ENCODE measurements around the gene LAMA5.
A peak's percentile ranks its signal among the peaks of the same experiment; 100 is the strongest.

The LAMA5 gene, protein sequence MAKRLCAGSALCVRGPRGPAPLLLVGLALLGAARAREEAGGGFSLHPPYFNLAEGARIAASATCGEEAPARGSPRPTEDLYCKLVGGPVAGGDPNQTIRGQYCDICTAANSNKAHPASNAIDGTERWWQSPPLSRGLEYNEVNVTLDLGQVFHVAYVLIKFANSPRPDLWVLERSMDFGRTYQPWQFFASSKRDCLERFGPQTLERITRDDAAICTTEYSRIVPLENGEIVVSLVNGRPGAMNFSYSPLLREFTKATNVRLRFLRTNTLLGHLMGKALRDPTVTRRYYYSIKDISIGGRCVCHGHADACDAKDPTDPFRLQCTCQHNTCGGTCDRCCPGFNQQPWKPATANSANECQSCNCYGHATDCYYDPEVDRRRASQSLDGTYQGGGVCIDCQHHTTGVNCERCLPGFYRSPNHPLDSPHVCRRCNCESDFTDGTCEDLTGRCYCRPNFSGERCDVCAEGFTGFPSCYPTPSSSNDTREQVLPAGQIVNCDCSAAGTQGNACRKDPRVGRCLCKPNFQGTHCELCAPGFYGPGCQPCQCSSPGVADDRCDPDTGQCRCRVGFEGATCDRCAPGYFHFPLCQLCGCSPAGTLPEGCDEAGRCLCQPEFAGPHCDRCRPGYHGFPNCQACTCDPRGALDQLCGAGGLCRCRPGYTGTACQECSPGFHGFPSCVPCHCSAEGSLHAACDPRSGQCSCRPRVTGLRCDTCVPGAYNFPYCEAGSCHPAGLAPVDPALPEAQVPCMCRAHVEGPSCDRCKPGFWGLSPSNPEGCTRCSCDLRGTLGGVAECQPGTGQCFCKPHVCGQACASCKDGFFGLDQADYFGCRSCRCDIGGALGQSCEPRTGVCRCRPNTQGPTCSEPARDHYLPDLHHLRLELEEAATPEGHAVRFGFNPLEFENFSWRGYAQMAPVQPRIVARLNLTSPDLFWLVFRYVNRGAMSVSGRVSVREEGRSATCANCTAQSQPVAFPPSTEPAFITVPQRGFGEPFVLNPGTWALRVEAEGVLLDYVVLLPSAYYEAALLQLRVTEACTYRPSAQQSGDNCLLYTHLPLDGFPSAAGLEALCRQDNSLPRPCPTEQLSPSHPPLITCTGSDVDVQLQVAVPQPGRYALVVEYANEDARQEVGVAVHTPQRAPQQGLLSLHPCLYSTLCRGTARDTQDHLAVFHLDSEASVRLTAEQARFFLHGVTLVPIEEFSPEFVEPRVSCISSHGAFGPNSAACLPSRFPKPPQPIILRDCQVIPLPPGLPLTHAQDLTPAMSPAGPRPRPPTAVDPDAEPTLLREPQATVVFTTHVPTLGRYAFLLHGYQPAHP (N-terminal part only)

DNA sequence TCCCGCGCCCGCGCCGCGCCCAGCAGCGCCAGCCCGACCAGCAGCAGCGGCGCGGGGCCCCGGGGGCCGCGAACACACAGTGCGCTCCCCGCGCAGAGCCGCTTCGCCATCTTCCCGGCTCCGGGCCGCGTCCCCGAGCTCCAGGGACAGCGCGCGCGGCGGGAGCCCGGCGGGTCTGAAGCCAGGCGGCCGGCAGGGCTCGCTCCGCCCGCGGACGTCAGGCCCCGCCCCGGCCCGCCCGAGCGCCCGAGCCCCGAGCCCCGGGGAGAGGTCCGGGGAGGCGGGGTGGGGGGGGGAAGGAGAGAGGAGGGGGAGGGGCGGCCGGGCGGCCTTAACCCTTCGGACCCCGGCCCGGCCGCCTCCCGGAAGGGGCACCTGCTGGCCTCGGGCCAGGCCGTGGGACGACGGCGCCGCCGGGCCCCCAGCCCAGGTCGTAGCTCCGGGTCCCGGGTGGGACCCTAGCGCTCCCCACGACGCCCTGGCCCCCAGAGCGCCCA lies at the start of gene LAMA5:
TSS of gene LAMA5 (minus strand) at position 177 of the 497 bp plus-strand sequence. CDS start at position 110, 67 bp downstream.
- no peak for DNase-seq (ENCODE audit: low read depth in 3 of 3)

DNA sequence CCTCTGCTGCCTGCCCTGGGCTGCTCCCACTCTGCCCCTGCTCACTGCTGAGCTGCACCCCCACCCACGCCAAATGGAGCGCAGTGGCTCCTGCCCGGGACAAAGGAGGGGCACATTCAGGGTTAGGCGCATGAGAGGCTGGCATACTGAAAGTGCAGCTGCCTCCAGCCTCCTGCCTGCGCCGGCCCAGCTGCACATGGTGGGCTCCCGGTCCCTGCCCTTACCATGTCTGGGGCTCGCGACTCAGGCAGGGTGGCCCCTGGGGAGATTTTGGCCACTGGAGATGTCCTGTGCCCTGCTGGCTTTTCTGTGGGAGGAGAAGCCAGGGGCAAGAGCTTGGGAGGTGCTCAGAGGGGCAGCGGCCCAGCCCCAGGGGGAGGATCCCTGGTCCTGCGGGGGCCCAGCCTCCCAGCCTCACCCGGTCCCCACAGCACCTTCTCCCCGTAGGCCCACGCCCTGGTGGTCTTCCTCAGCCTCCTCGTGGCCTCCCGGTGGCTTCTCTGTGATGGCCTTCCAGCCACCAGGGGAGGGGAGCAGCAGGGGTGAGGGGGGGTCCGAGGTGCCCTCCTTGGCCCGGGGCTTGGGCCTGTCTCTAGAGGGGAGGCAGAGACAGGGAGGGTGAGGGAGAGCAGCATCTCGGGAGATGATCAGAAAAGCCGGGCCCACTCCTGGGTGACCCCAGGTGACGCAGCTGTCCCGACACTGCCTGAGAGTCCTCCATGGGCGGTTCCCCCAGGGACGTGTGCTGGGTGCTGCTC lies 48.4 kb upstream of the LAMA5 start:
- no peak for DNase-seq (ENCODE audit: low read depth in 3 of 3)

DNA sequence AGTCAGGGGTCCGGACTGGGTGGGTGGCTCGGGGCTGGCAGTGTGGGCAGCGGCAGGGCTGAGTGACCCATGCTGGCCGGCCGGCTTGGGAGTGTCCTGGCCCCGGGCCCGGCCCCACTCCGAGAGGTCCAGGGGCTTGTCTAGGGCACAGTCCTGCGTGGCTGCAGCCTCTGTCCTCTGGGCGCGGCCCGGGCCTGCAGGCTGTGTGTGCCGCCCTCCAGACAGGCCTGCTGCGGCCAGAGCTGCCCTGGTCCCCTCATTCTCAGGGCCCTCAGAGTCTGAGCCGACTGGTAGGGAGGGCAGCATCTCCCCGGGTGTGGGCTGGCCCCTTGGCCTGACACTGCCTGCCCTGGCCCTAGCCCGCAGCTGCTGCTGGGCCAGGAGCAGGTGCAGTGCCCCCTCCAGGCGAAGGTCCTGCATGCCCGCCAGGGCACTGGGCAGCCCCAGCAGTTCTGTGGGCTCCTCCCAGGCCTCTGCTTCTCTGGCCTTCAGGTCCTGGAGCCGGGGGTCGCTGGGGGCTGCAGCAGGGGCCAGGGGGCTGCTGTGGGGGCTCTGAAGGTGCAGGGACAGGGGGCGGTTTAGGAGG lies 46.9 kb upstream of the LAMA5 start:
- no peak for DNase-seq (ENCODE audit: low read depth in 3 of 3)

DNA sequence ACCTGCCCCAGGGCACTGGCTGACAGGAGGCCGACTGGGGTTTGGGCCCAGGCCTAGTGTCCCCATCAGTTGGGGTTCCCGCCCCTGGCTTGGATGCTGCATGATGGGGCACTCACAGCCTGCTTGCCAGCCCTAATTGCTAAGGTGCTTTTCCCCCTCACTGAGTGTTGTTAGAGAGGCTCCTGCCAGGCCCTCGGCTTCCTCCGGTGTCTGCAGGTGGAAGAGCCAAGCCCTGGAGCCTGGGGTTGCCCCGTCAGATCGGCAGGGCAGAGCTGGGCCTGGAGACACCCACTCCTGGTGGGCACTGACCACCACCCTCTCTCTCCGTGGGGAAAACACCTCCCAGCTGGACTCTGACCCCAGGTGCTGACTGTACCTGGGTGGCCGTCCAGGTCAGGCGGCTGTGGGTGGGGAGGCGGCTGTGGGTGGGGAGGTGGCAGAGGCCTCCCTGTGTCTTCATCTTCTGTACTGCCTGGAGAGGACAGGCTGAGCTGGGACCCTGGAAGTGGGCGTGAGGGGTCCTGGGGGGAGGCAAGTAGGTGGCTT lies 46.0 kb upstream of the LAMA5 start:
- no peak for DNase-seq (ENCODE audit: low read depth in 3 of 3)

DNA sequence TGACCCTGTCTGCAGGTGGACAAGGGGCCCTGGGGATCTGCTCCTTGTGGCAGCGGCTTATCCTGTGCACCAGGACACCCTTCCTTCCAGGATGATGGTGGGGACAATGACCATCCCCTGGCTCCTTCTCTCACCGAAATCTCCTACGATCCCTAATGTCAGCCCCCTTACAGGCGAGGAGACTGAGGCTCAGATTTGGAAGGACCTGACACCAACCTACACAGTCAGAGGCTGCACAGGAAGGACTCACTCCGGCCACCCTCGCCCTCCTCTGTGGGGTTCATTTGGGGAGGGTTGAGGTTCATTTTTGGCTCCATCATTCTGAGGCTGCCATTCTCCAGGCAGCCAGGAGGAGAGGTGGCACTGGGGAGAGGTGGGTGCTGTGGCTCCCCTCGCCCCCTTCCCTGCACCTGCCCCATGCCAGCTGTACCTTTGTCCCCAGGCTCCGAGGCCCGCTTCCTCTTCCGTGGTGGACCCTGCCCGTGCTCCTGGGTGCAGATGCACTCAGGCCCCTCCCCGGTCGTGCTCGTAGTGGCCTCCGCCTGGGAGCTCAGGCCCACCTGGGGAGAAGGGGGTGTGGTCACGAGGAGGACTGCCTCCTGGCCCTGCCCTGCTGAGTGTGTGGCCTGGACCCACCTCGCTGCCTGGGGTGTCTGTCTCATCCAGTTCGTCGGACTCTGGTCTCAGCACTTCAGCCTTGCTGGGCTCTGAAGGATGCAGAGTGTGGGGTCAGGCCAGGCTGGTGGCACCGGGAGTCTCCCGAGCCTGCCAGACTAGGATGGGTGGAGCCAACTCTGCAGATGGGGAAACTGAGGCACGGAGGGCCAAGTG lies 45.3 kb upstream of the LAMA5 start:
- DNase-seq (ENCODE audit: low read depth in 3 of 3), result no peak

DNA sequence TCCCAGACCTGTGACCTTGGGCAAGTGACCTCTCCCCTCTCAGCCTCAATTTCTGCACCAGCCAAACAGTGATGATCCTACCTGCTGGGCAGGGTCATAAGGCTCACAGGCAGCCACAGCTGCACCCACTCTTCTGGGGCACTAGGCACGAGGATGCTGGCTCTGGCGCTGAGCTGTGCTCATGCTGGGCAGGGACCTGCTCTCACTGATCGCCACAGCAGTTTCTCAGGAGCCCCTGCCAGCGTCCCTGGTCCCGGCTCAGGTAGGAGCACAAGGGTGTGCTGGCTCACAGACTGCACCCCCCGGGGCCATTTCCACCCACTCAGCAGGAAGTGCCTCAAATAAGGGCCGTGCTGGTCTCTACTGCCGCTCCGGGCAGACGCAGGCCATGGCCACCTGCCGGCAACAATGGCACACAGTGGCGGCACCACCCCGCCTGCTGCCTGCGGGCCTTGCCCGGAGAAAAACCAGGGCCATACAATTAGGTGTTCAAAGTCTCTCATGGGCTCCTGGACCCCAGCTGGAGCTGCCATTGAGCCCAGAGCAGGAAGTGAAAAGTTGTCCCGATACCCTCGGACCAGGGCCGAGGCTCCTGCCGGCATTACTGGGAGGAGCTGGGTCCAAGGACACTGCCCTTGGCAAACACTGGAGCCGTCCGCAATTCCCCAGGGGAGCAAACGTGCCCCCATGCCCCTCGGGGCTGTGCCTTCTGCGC lies 44.5 kb upstream of the LAMA5 start:
- DNase-seq (ENCODE audit: low read depth in 3 of 3), result no peak

DNA sequence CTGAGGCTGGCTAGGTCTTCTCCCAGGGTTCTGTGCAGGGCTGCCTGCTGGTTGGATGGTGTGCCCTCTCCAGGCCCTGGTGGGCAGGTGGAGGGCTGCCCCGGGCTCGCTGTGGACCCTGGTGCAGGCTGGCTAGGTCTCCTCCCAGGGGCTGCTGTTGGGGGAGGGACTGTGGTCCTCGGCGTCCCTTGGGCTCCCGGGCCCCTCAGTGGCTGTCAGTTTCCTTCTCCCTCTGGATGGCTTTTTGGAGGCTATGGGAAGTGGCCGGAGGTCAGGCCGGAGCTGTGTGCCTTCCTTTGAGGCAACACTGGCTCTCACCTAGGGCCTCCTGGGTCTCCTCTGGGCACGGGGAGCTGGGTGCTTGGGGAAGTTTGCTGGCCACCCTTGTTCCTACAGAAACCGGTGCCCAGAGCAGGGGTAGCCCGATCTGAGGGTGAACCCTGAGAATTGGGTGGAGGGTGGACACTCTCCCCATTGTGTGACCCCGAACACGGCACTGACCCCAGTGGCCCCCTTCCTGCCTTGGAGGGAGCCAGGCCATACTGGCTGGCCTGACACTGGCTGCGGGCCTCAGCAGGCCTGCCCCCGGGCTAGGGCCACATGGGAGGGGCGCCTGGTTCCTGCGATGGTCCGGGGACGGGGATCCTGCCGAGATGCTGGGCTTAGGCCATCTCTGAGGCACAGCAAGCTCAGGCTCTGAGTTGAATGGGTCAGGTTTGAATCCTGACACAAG lies 43.8 kb upstream of the LAMA5 start:
- no peak for DNase-seq (ENCODE audit: low read depth in 3 of 3)

DNA sequence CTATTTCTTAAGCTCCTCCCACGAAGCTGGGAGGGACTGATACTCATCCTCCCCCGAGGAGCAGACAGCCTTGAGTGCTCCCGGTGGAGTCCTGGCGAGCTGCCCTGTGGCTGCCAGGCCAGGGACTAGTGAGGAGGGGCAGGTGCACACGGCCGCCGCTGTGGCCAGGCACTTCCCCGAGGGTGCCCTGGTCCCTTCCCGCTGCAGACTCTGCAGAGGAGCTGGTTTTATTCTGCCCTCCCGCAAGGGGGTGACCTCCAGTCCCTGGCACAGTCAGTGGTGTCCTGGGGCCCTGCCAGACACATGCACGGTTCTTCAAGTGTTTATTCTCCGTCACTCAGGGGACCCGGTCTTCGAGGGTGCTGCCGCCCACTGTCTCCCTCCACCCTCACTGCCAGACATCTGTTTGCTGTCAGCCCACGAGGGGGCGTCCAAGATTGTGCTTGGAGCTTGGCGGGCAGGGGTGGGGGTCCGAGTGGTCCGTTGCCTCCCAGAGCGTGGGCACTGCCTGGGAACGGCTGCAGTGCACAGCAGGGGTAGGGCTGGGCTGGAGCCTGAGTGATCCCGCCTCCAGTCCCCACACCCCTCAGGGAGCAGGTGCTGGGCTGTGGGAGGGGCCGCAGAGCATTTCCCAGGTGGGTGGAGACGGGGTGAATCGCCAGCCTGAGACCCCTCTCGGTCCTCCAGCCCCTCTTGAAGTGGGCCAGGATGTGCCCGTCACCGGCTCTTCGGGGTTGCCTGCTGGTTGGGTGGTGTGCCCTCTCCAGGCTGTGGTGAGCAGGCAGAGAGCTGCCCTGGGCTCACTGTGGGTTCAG lies 43.0 kb upstream of the LAMA5 start:
- no peak for DNase-seq (ENCODE audit: low read depth in 3 of 3)

DNA sequence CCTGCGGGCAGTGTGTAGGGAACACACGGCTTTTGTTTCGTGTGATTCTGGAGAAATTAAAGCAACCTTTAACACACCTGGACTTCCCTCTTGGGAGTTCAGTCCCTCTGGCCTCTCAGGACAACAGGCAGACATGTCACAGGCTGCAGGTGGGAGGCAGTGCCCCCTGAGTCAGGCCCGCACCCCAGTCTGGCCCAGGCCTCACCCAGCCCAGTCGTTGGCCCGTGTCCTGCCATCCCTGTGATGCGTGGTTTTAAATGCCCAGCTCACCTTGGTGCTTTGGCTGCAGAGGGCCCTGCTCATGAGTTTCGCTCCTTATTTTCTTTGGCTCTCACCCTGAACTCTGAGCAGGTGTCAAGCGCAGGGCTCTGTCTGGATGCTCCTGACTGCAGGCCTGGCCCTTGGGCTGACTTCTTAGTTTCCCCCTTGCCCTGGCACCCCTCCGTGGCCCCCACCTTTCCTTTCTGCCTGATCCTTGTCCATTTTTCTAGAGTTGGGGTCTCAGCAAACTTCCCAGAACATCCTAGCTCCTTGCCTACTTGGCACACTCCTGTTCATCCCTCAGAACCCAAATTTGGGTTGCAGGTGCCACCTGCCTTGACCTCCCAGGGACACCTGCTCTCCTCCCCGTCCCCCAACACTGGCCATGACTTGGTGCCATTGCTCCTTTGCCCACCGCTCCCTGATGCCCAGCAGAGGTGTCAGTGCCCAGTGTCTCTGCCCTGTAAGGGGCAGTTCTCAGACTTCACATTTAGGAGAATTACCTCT lies 42.2 kb upstream of the LAMA5 start:
- no peak for DNase-seq (ENCODE audit: low read depth in 3 of 3)

DNA sequence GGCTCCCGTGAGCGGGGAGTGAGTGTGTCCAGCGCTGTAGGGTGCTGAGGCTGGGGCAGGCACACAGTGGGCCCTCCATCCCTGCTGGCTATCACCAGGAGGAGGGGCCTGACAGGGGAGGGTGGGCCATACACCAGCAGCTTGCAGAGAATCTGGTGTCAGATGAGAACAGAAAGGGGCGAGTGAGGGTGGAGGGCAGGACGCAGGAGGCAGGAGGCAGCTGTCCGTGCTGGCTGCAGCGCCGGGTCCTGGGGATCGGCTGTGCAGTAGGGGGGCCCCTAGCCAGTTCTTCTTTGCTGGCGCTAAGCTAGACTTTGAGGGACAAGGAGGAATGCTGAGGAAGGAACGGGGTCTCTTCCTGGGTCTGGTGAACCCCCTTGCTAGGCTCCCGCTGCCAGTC lies 41.5 kb upstream of the LAMA5 start:
- no peak for DNase-seq (ENCODE audit: low read depth in 3 of 3)

DNA sequence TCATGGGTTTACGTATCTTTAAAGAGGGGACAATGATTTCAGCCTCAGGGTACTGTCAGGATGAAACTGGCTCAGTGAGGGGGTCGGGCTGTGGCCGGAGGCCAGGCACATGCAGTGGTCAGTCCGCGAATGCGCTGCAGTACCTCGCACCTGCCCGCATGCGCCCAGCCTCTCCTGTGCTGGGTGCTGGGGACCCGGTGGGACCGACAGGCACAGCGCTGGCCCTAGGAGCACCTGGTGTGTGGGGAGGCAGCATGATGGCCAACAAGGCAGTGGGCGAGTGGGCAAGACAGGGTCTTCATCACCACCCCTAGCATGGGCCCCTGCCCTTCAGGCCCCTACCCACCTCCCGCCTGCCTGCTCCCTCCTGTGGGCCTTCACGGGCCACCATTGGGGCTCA lies 40.9 kb upstream of the LAMA5 start:
- no peak for DNase-seq (ENCODE audit: low read depth in 3 of 3)

DNA sequence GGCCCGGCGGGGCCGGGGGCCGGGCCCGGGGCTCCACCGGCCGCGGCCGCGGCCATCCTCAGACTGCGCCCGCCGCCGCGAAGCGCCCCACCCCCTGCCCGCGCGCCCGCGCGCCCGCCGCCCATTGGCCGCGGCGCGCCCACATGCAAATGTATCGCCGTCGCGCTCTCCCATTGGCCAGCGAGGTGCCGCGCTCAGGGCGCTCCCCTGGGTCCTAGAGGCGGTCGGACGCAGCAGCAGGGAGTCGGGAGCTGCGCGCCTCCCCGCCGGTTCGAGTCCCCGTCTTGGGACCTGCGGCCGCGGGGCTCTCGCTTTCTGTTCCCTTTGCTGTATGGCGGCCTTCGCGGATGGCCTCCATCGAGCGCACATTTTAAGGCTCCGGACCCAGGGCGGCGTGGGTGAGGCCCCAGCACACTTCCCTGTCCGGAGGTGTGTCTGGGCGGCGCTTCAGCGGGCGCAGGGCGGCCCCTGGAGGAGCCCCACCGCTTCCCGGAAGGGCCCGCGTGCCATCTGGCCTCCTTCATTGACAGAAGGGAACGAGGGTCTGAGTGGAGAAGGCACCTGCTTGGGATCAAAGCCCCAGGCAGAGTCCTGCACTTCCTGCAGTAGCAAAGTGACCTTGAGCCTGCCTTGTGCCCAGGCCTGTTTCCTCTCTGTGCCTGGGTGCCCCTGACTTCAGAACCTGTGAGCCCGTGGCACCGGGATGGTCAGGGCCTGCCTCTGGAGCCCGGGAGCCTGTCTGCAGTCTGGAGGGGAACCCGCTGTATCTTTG lies 40.3 kb upstream of the LAMA5 start, which contains the start of gene CABLES2:
TSS of gene CABLES2 (minus strand) at position 65 of the 772 bp plus-strand sequence. CDS start at position 56, 9 bp downstream.
- DNase-seq (ENCODE audit: low read depth in 3 of 3), result peak; percentile 81 to 91 (median 82)

DNA sequence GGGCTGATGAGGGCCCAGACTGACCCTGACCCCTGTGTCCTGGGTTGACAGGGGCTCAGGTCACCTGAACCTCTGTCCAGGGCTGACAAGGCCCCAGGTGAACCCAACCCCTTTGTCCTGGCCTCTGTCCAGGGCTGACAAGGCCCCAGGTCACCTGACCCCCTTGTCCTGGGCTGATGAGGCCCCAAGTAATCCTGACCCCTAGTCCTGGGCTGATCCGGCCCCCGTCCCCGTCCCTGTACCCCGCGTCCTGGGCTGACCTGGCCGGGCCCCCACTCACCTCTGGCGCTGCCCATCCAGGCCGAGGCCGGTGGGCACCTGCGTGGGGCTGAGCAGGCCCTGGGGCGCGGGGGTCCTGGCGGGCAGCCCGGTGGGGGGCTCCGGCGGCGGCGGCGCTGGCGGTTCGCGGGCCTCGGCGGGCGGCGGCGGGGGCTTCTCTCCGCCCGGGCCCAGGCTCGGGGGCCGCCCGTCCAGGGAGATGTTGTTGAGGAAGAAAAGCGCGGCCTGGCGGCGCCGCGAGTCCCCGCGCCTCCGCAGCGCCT lies 39.6 kb upstream of the LAMA5 start:
- no peak for DNase-seq (ENCODE audit: low read depth in 3 of 3)

DNA sequence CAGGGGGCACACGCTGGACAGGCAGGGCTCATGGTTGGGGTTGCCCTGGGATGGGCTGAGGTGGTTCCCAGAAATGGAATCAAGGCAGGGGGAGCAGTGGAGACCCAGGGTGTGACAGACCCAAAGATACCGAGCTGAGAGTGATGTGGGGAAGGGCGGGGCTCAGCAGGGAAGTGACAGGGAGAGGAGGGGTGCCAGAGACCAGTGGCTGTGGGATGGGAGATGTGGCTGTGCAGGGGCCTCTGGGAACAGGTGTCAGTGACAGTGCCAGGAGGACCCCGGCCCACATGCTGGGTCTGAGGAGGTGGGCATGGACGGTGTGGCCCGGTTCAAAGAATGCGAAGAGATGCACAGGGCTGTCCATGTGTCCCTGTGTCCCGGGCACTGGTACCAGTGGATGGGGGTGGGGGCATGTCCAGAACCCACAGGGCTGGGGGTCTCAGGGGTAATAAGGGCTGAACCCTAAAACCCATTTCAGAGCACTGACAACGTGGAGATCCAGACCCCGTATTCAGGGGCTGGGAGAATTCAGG lies 38.9 kb upstream of the LAMA5 start:
- no peak for DNase-seq (ENCODE audit: low read depth in 3 of 3)
